HCT116 (cell line): ENCODE data around the gene PIEZO2. TPM values are rescaled to one million over a fixed set of nuclear protein-coding genes. Genes with fewer than 3 reads are reported as not detected.

Experiments used
- ATAC-seq: fragments of 200-7000 bp; cut with Tn5 transposase; 2 replicates; pipeline ENCODE4 v1.9.1; 2020; ENCODE audit warnings: mild to moderate bottlenecking, moderate library complexity
- BruUV-seq: library from RNA; stranded (reverse); fragments of 400-500 nt; replicated peaks from 2 replicates; lab custom pipeline; 2021; lab: Mats Ljungman, UMichigan
- CTCF ChIA-PET: fragments of 300-600 bp; sonication (Branson Sonifier 250); formaldehyde crosslinking; loops from one replicate; lab custom pipeline; 2021; ENCODE audit warnings: antibody characterized with exemption; lab: Charles Lee
- POLR2A ChIA-PET: fragments of 300-600, 350-600 bp; sonication (Branson Sonifier 250); formaldehyde crosslinking; loops from one replicate; lab custom pipeline; 2021; ENCODE audit warnings: antibody characterized with exemption; lab: Charles Lee
- RAD21 ChIA-PET, 2 experiments: fragments of 300-600 bp; sonication (Branson Sonifier 250); formaldehyde crosslinking; loops; one replicate each; lab custom pipeline; 2023; ENCODE audit warnings: low total read pairs in 2 of 2; ENCODE audit not compliant: uncharacterized antibody in 2 of 2, unreplicated experiment in 2 of 2, low non-redundant PET in 1 of 2; lab: Charles Lee
- DNase-seq: peaks from one replicate; pipeline ENCODE4 v3.0.0-alpha.2; 2010; ENCODE audit warnings: low read depth, low spot score
- H2AFZ ChIP-seq: fragments of 200-600 bp; shearing (Covaris generic), sonication (generic); 2 replicates; pipeline ENCODE4 v1.6.1; 2017; ENCODE audit warnings: low read depth, mixed run types, mixed read lengths, antibody characterized with exemption, low read length; ENCODE audit not compliant: poor library complexity, severe bottlenecking
- H3K27ac ChIP-seq: 2 replicates; pipeline ENCODE4 v1.5.1; 2012; ENCODE audit warnings: low read depth, low read length
- H3K27me3 ChIP-seq: fragments of 200-600 bp; sonication (generic); 2 replicates; pipeline ENCODE4 v1.6.1; 2016; ENCODE audit warnings: mixed run types, low read length, mixed read lengths; ENCODE audit not compliant: insufficient read depth
- H3K36me3 ChIP-seq, 2 experiments: fragments of 200-500 bp in 1 of 2; fragments of 200-600 bp in 1 of 2; sonication (Bioruptor generic) in 1 of 2; sonication (generic) in 1 of 2; 2 replicates each; pipeline versions ENCODE4 v1.5.1 to v1.6.1; 2014 to 2016; ENCODE audit warnings: low read length in 2 of 2, inconsistent platforms in 1 of 2, mixed read lengths in 1 of 2, mixed run types in 1 of 2; ENCODE audit not compliant: insufficient read depth in 2 of 2, control insufficient read depth in 1 of 2
- H3K4me1 ChIP-seq, 2 experiments: fragments of 200-600 bp in 1 of 2; sonication (generic) in 1 of 2; 2 replicates each; pipeline versions ENCODE4 v1.5.1 to v1.6.1; 2012 to 2017; ENCODE audit warnings: low read length in 2 of 2, inconsistent platforms in 1 of 2, mild to moderate bottlenecking in 1 of 2, mixed read lengths in 1 of 2, mixed run types in 1 of 2, moderate library complexity in 1 of 2; ENCODE audit not compliant: insufficient read depth in 2 of 2, control insufficient read depth in 1 of 2
- H3K4me2 ChIP-seq: fragments of 200-600 bp; sonication (generic); 2 replicates; pipeline ENCODE4 v1.6.1; 2017; ENCODE audit warnings: mixed run types, low read length, mixed read lengths
- H3K4me3 ChIP-seq, 2 experiments: fragments of 200-600 bp in 1 of 2; sonication (generic) in 1 of 2; replicated peaks in 1 of 2; 2 replicates each; pipeline ENCODE4 v1.5.1; 2011 to 2016; ENCODE audit warnings: low read length in 2 of 2, control low read depth in 1 of 2, low read depth in 1 of 2, mild to moderate bottlenecking in 1 of 2, mixed read lengths in 1 of 2, mixed run types in 1 of 2
- H3K79me2 ChIP-seq: fragments of 200-600 bp; sonication (generic); 2 replicates; pipeline ENCODE4 v1.6.1; 2017; ENCODE audit warnings: mild to moderate bottlenecking, mixed run types, low read length, moderate library complexity, mixed read lengths; ENCODE audit not compliant: insufficient read depth
- H3K9ac ChIP-seq: fragments of 200-600 bp; sonication (generic); 2 replicates; pipeline ENCODE4 v1.6.1; 2016; ENCODE audit warnings: low read length, mixed read lengths
- H3K9me2 ChIP-seq: fragments of 200-600 bp; sonication (generic), shearing (Covaris generic); 2 replicates; pipeline ENCODE4 v1.6.1; 2017; ENCODE audit warnings: mixed run types, mild to moderate bottlenecking, moderate library complexity; ENCODE audit not compliant: insufficient read depth
- H3K9me3 ChIP-seq, 2 experiments: fragments of 200-500 bp in 1 of 2; fragments of 200-600 bp in 1 of 2; sonication (Bioruptor generic) in 1 of 2; sonication (generic) in 1 of 2; 2 replicates each; pipeline ENCODE4 v1.6.1; 2014 to 2017; ENCODE audit warnings: low read length in 2 of 2, mixed read lengths in 2 of 2, inconsistent platforms in 1 of 2, low read depth in 1 of 2, mild to moderate bottlenecking in 1 of 2, mixed run types in 1 of 2, moderate library complexity in 1 of 2; ENCODE audit not compliant: control insufficient read depth in 1 of 2, insufficient read depth in 1 of 2
- H4K20me1 ChIP-seq: fragments of 200-600 bp; sonication (generic), shearing (Covaris generic); 2 replicates; pipeline ENCODE4 v1.6.1; 2017; ENCODE audit warnings: mixed run types, mild to moderate bottlenecking, moderate library complexity; ENCODE audit not compliant: insufficient read depth
- CBX3 ChIP-seq: IDR thresholded peaks from 2 replicates; pipeline ENCODE4 v1.6.1; 2012; ENCODE audit warnings: low read depth
- CEBPB ChIP-seq: IDR thresholded peaks from 2 replicates; pipeline ENCODE4 v1.6.1; 2012; ENCODE audit warnings: low read depth
- EGR1 ChIP-seq: IDR thresholded peaks from 2 replicates; pipeline ENCODE4 v1.6.1; 2012; ENCODE audit warnings: low read depth
- FOSL1 ChIP-seq: IDR thresholded peaks from 2 replicates; pipeline ENCODE4 v1.6.1; 2012; ENCODE audit warnings: low read depth
- JUND ChIP-seq: IDR thresholded peaks from 2 replicates; pipeline ENCODE4 v1.6.1; 2012
- POLR2A ChIP-seq: IDR thresholded peaks from 2 replicates; pipeline ENCODE4 v1.7.0; 2011; ENCODE audit warnings: borderline replicate concordance; ENCODE audit not compliant: insufficient read depth, insufficient read length; ENCODE audit errors: extremely low read depth
- POLR2AphosphoS5 ChIP-seq: IDR thresholded peaks from 2 replicates; pipeline ENCODE4 v1.6.1; 2011; ENCODE audit warnings: mild to moderate bottlenecking, low read depth, low read length, moderate library complexity
- RAD21 ChIP-seq: IDR thresholded peaks from 2 replicates; pipeline ENCODE4 v1.6.1; 2012; ENCODE audit warnings: low read depth, mild to moderate bottlenecking
- SIN3A ChIP-seq: IDR thresholded peaks from 2 replicates; pipeline ENCODE4 v1.6.1; 2012; ENCODE audit warnings: low read depth
- SP1 ChIP-seq: IDR thresholded peaks from 2 replicates; pipeline ENCODE4 v1.6.1; 2012; ENCODE audit warnings: low read depth
- SRF ChIP-seq: IDR thresholded peaks from 2 replicates; pipeline ENCODE4 v1.6.1; 2012; ENCODE audit warnings: low read depth
- TCF7L2 ChIP-seq: IDR thresholded peaks from 2 replicates; pipeline ENCODE4 v1.7.0; 2011; ENCODE audit warnings: borderline replicate concordance, inconsistent platforms; ENCODE audit not compliant: insufficient read depth, insufficient read length; ENCODE audit errors: extremely low read depth
- YY1 ChIP-seq: IDR thresholded peaks from 2 replicates; pipeline ENCODE4 v1.6.1; 2011; ENCODE audit warnings: low read length, low read depth, moderate library complexity, mild to moderate bottlenecking; ENCODE audit not compliant: insufficient replicate concordance; ENCODE audit errors: extremely low read depth
- ZFX ChIP-seq: fragments of 450-650 bp; IDR thresholded peaks from 2 replicates; pipeline ENCODE4 v1.6.1; 2017
- ZNF274 ChIP-seq: fragments of 200-500 bp; sonication (Bioruptor generic); IDR thresholded peaks from 2 replicates; pipeline ENCODE4 v1.6.1; 2014; ENCODE audit warnings: mild to moderate bottlenecking, low read depth, low read length, inconsistent platforms
- intact Hi-C: fragments of 100-400 bp; cut with micrococcal nuclease; formaldehyde crosslinking; loops from 2 replicates; pipeline ENCODE4 v1.10.0; 2022
- total RNA-seq: library from RNA; stranded (reverse); gene quantifications from one replicate; pipeline ENCODE4 v1.2.1, GENCODE V29; 2021; ENCODE audit not compliant: unreplicated experiment
- TF ChIP-seq, protein P1 (sequence below): IDR thresholded peaks from 2 replicates; pipeline ENCODE4 v1.6.1; 2012
- TF ChIP-seq, protein P2 (sequence below): IDR thresholded peaks from 2 replicates; pipeline ENCODE4 v1.6.1; 2012
- TF ChIP-seq, protein P3 (sequence below): IDR thresholded peaks from 2 replicates; pipeline ENCODE4 v1.6.1; 2012; ENCODE audit warnings: low read depth

The PIEZO2 gene
- total RNA-seq, 1 experiment from 2014 or later: 0.34 TPM

DNA sequence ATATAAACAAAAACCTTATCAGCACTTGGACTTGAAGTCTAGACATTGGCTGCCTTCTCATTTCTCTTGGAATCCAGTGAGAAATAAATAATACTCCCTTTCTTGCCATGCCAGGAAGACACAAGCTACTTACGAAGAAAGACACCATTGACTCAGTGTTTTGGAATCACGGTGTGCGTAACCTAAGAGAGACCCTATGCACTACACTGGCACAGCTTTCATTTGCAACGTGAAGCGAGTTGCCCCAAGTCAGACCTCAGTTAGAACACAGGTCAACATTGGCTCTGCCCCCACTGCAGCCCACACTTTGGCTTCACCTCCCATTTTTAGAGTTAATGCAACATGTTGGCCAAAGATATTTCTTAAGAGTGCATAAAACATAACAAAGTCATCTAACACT is 54.2 kb downstream of the PIEZO2 start:
- BruUV-seq: no TSS peak
- Histone ChIP-seq H3K36me3 (no peaks in the 10 kb centered on the region), H2AFZ (no peak overlapping the region), H3K27me3 (0 out of 2 replicates have a peak, but pooled peaks cover 5% of the 10 kb centered on the region), H3K4me3 (no peak overlapping the region), H3K9me2 (no peaks in the 10 kb centered on the region), H4K20me1 (no peaks in the 10 kb centered on the region), H3K27ac (no peak overlapping the region), H3K9ac (no peak overlapping the region), H3K79me2 (no peaks in the 10 kb centered on the region), H3K4me1 (no peaks in the 10 kb centered on the region), H3K9me3 (no peaks in the 10 kb centered on the region), H3K4me2 (no peak overlapping the region)
- no peak for ATAC-seq
- intact Hi-C loops: no loop called here
- DNase-seq: no peak
- TF ChIP-seq EGR1 (no peak), POLR2AphosphoS5 (no peak), FOSL1 (no peak), SP1 (no peak), RAD21 (no peak), ZNF274 (no peak), ZFX (no peak), POLR2A (no peak), SRF (no peak), TCF7L2 (no peak), SIN3A (no peak), YY1 (no peak)
- TF ChIP-seq, protein P1, sequence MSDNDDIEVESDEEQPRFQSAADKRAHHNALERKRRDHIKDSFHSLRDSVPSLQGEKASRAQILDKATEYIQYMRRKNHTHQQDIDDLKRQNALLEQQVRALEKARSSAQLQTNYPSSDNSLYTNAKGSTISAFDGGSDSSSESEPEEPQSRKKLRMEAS: no peak
- ChIA-PET RAD21 (no interaction called here), POLR2A (no interaction called here), CTCF (no interaction called here)

DNA sequence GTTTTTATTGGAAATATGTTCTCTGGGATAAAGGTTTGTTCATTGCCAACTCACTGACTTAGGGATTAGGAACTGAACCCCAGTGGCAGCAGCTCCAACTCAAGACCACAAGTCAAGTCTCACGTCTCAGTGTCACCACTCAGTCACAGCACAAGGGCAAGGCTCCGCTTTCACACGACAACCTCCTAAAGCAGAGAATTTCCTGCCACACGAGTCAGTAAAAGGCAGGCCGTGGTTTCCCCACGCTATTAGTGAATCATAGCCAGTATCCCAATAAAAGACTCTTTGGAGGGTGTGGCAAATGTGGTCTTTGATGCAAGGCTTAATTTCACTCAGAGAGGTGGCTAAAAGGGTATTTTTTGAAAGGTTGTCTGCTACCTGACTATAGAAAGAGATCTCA is 57.6 kb downstream of the PIEZO2 start:
- Histone ChIP-seq H3K4me3 (no peak overlapping the region), H3K9me3 (no peaks in the 10 kb centered on the region), H3K79me2 (no peaks in the 10 kb centered on the region), H3K27me3 (peaks cover 7% of the 10 kb centered on the region; the same call in 1 of the 2 replicates), H4K20me1 (no peaks in the 10 kb centered on the region), H3K9me2 (no peaks in the 10 kb centered on the region), H3K9ac (no peak overlapping the region), H2AFZ (no peak overlapping the region), H3K4me2 (no peak overlapping the region), H3K4me1 (no peaks in the 10 kb centered on the region), H3K36me3 (no peaks in the 10 kb centered on the region), H3K27ac (no peak overlapping the region)
- RAD21 ChIA-PET: no interaction called here
- no TSS peak for BruUV-seq
- POLR2A ChIA-PET: no interaction called here
- CTCF ChIA-PET: no interaction called here
- DNase-seq (no peak), ATAC-seq (no peak)
- intact Hi-C loops: no loop called here
- TF ChIP-seq TCF7L2 (no peak), POLR2A (no peak), ZNF274 (no peak), CEBPB (no peak), SP1 (no peak), JUND (no peak), EGR1 (no peak), CBX3 (no peak), POLR2AphosphoS5 (no peak), ZFX (no peak), SRF (no peak), FOSL1 (no peak)
- TF ChIP-seq, protein P1: no peak
- TF ChIP-seq, protein P2, sequence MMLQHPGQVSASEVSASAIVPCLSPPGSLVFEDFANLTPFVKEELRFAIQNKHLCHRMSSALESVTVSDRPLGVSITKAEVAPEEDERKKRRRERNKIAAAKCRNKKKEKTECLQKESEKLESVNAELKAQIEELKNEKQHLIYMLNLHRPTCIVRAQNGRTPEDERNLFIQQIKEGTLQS: no peak
- TF ChIP-seq, protein P3, sequence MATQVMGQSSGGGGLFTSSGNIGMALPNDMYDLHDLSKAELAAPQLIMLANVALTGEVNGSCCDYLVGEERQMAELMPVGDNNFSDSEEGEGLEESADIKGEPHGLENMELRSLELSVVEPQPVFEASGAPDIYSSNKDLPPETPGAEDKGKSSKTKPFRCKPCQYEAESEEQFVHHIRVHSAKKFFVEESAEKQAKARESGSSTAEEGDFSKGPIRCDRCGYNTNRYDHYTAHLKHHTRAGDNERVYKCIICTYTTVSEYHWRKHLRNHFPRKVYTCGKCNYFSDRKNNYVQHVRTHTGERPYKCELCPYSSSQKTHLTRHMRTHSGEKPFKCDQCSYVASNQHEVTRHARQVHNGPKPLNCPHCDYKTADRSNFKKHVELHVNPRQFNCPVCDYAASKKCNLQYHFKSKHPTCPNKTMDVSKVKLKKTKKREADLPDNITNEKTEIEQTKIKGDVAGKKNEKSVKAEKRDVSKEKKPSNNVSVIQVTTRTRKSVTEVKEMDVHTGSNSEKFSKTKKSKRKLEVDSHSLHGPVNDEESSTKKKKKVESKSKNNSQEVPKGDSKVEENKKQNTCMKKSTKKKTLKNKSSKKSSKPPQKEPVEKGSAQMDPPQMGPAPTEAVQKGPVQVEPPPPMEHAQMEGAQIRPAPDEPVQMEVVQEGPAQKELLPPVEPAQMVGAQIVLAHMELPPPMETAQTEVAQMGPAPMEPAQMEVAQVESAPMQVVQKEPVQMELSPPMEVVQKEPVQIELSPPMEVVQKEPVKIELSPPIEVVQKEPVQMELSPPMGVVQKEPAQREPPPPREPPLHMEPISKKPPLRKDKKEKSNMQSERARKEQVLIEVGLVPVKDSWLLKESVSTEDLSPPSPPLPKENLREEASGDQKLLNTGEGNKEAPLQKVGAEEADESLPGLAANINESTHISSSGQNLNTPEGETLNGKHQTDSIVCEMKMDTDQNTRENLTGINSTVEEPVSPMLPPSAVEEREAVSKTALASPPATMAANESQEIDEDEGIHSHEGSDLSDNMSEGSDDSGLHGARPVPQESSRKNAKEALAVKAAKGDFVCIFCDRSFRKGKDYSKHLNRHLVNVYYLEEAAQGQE: no peak
